Measurements from ENCODE around the gene SGCD.

SGCD gene

GRCh38 chr5:156515121-156515520, 188.2 kb downstream of the SGCD start:
- TF ChIP-seq CTCF (IDR thresholded peaks at IDR 0.05): no peak

- no peak for TF ChIP-seq CTCF (IDR thresholded peaks at IDR 0.05)
Observed at GRCh38 chr5:156515803-156516360, 188.9 kb downstream of the SGCD start.

- no peak for TF ChIP-seq CTCF (IDR thresholded peaks at IDR 0.05)
Observed at GRCh38 chr5:156522651-156523529, 195.9 kb downstream of the SGCD start.

GRCh38 chr5:156523607-156524006, 196.6 kb downstream of the SGCD start:
- no peak for TF ChIP-seq CTCF (IDR thresholded peaks at IDR 0.05)

GRCh38 chr5:156526081-156526925, 199.3 kb downstream of the SGCD start:
- no peak for TF ChIP-seq CTCF (IDR thresholded peaks at IDR 0.05)

GRCh38 chr5:156527611-156528010, 200.6 kb downstream of the SGCD start:
- TF ChIP-seq CTCF (IDR thresholded peaks at IDR 0.05): no peak

- TF ChIP-seq CTCF (IDR thresholded peaks at IDR 0.05): no peak
Observed at GRCh38 chr5:156528673-156529072, 201.7 kb downstream of the SGCD start.
